OCI-LY1 (cell line): ENCODE measurements around the gene SYCN.

Experiments
- H2AFZ ChIP-seq: fragments of 200-600 bp; sonication (generic), shearing (Covaris generic); 2 replicates; pipeline ENCODE4 v1.6.0; 2014; ENCODE audit warnings: antibody characterized with exemption, mild to moderate bottlenecking, low read length
- H3F3A ChIP-seq: fragments of 200-600 bp; sonication (generic), shearing (Covaris generic); 2 replicates; pipeline ENCODE4 v1.6.0; 2014; ENCODE audit warnings: mild to moderate bottlenecking, antibody characterized with exemption, low read length, moderate library complexity; ENCODE audit not compliant: insufficient read depth
- H3K27ac ChIP-seq: fragments of 200-600 bp; sonication (generic); 2 replicates; pipeline ENCODE4 v1.5.1; 2014; ENCODE audit warnings: low read length, mixed run types, mild to moderate bottlenecking, low read depth; ENCODE audit not compliant: poor library complexity, severe bottlenecking
- H3K27me3 ChIP-seq: fragments of 200-600 bp; sonication (generic); 2 replicates; pipeline ENCODE4 v1.6.0; 2014; ENCODE audit warnings: antibody characterized with exemption, mild to moderate bottlenecking, low read length, moderate library complexity; ENCODE audit not compliant: insufficient read depth
- H3K36me3 ChIP-seq: fragments of 200-600 bp; sonication (generic); 2 replicates; pipeline ENCODE4 v1.6.1; 2014; ENCODE audit warnings: mild to moderate bottlenecking, antibody characterized with exemption, low read length, moderate library complexity, mixed read lengths; ENCODE audit not compliant: insufficient read depth
- H3K4me1 ChIP-seq: fragments of 200-600 bp; sonication (generic); 2 replicates; pipeline ENCODE4 v1.5.1; 2014; ENCODE audit warnings: mild to moderate bottlenecking, low read length, moderate library complexity; ENCODE audit not compliant: insufficient read depth, severe bottlenecking
- H3K4me2 ChIP-seq: fragments of 200-600 bp; sonication (generic), shearing (Covaris generic); 2 replicates; pipeline ENCODE4 v1.6.1; 2014; ENCODE audit warnings: low read length
- H3K4me3 ChIP-seq: fragments of 200-600 bp; sonication (generic); 2 replicates; pipeline ENCODE4 v1.5.1; 2014; ENCODE audit warnings: low read length, low read depth, mild to moderate bottlenecking, mixed read lengths; ENCODE audit not compliant: poor library complexity, severe bottlenecking
- H3K79me2 ChIP-seq: fragments of 200-600 bp; shearing (Covaris generic); 2 replicates; pipeline ENCODE4 v1.6.1; 2016; ENCODE audit warnings: mixed run types, low read length, mixed read lengths; ENCODE audit not compliant: insufficient read depth
- H3K9ac ChIP-seq: fragments of 200-600 bp; sonication (generic), shearing (Covaris generic); 2 replicates; pipeline ENCODE4 v1.6.1; 2014; ENCODE audit warnings: mild to moderate bottlenecking, low read length, mixed read lengths
- H3K9me2 ChIP-seq: fragments of 200-600 bp; sonication (generic), shearing (Covaris generic); 2 replicates; pipeline ENCODE4 v1.6.1; 2014; ENCODE audit warnings: low read depth, mild to moderate bottlenecking, low read length, mixed read lengths
- H3K9me3 ChIP-seq: fragments of 200-600 bp; shearing (Covaris generic); 2 replicates; pipeline ENCODE4 v1.6.1; 2014; ENCODE audit warnings: low read length, mixed read lengths
- H4K20me1 ChIP-seq: fragments of 200-600 bp; sonication (generic), shearing (Covaris generic); 2 replicates; pipeline ENCODE4 v1.6.0; 2016; ENCODE audit warnings: mild to moderate bottlenecking, low read length; ENCODE audit not compliant: insufficient read depth
- CTCF ChIP-seq: fragments of 200-600 bp; sonication (generic), shearing (Covaris generic); IDR thresholded peaks from 2 replicates; pipeline ENCODE4 v1.5.1; 2017; ENCODE audit warnings: mild to moderate bottlenecking, antibody characterized with exemption, low read length, moderate library complexity, mixed read lengths
- EZH2 ChIP-seq: fragments of 200-600 bp; sonication (generic), shearing (Covaris generic); IDR thresholded peaks from 2 replicates; pipeline ENCODE4 v1.8.0; 2017; ENCODE audit warnings: borderline replicate concordance, mixed run types, mild to moderate bottlenecking, antibody characterized with exemption, low read length, moderate library complexity, mixed read lengths

Gene SYCN

GRCh38 chr19:39169143-39169810 is 34.8 kb downstream of the SYCN start:
- Histone ChIP-seq H3K9ac (no peak overlapping the region), H3K9me3 (no peaks in the 10 kb centered on the region), H3F3A (no peaks in the 10 kb centered on the region), H2AFZ (no peak overlapping the region), H3K4me3 (no peak overlapping the region), H3K27me3 (no peaks in the 10 kb centered on the region), H3K27ac (no peak overlapping the region), H3K4me2 (no peak overlapping the region), H3K4me1 (no peaks in the 10 kb centered on the region), H3K79me2 (no peaks in the 10 kb centered on the region), H4K20me1 (no peaks in the 10 kb centered on the region), H3K9me2 (no peaks in the 10 kb centered on the region), H3K36me3 (no peaks in the 10 kb centered on the region)
- no peak for TF ChIP-seq CTCF
- no peak for TF ChIP-seq EZH2

GRCh38 chr19:39168258-39169142 is 35.6 kb downstream of the SYCN start:
- H4K20me1 ChIP-seq: no peaks in the 10 kb centered on the region
- H3K9me2 ChIP-seq: no peaks in the 10 kb centered on the region
- H3K36me3 ChIP-seq: no peaks in the 10 kb centered on the region
- H3K27ac ChIP-seq: no peak overlapping the region
- TF ChIP-seq CTCF (no peak), EZH2 (no peak)
- H3K27me3 ChIP-seq: no peaks in the 10 kb centered on the region
- no peak overlapping the region for H3K4me3 ChIP-seq
- no peaks in the 10 kb centered on the region for H3K9me3 ChIP-seq
- no peaks in the 10 kb centered on the region for H3K79me2 ChIP-seq
- H3K9ac ChIP-seq: no peak overlapping the region
- no peak overlapping the region for H2AFZ ChIP-seq
- H3K4me1 ChIP-seq: no peaks in the 10 kb centered on the region
- no peak overlapping the region for H3K4me2 ChIP-seq
- H3F3A ChIP-seq: no peaks in the 10 kb centered on the region

GRCh38 chr19:39167461-39168257 is 36.4 kb downstream of the SYCN start:
- H3K4me2 ChIP-seq: no peak overlapping the region
- H4K20me1 ChIP-seq: no peaks in the 10 kb centered on the region
- no peaks in the 10 kb centered on the region for H3K9me3 ChIP-seq

More at GRCh38 chr19:39167461-39168257, 36.4 kb downstream of the SYCN start:
- no peaks in the 10 kb centered on the region for H3K27me3 ChIP-seq
- TF ChIP-seq EZH2 (no peak), CTCF (no peak)
- no peaks in the 10 kb centered on the region for H3K36me3 ChIP-seq
- no peaks in the 10 kb centered on the region for H3F3A ChIP-seq
- H3K9ac ChIP-seq: no peak overlapping the region
- no peak overlapping the region for H3K27ac ChIP-seq
- H3K4me1 ChIP-seq: no peaks in the 10 kb centered on the region
- no peak overlapping the region for H2AFZ ChIP-seq
- H3K79me2 ChIP-seq: no peaks in the 10 kb centered on the region
- H3K4me3 ChIP-seq: no peak overlapping the region
- no peaks in the 10 kb centered on the region for H3K9me2 ChIP-seq
